Mesodermal cell (in vitro differentiated cells): ENCODE results near the gene MACROH2A1.

ENCODE experiments used
- H3K27ac ChIP-seq: 2 replicates; pipeline ENCODE4 v1.7.0; 2013; ENCODE audit warnings: mild to moderate bottlenecking, low read depth, low read length, moderate library complexity; ENCODE audit not compliant: severe bottlenecking
- H3K36me3 ChIP-seq: 2 replicates; pipeline ENCODE4 v1.7.1; 2013; ENCODE audit warnings: mild to moderate bottlenecking, low read length, moderate library complexity; ENCODE audit not compliant: control insufficient read depth, insufficient read depth
- H3K4me1 ChIP-seq: one replicate; pipeline ENCODE4 v1.7.1; 2013; ENCODE audit warnings: mild to moderate bottlenecking, low read length; ENCODE audit not compliant: insufficient read depth, control insufficient read depth, poor library complexity, severe bottlenecking
- H3K4me3 ChIP-seq: 2 replicates; pipeline ENCODE4 v1.7.0; 2013; ENCODE audit warnings: low read length, control low read depth, mild to moderate bottlenecking; ENCODE audit not compliant: insufficient read depth, poor library complexity, severe bottlenecking; ENCODE audit errors: extremely low read depth
- H3K9me3 ChIP-seq: 2 replicates; pipeline ENCODE4 v1.7.1; 2013; ENCODE audit warnings: mild to moderate bottlenecking, low read length, moderate library complexity; ENCODE audit not compliant: control insufficient read depth
- WGBS, 2 experiments: methylation state at CpG; one replicate each; pipeline ENCODE4 v1.1.5; 2013; ENCODE audit warnings: missing lambda C conversion rate in 2 of 2; ENCODE audit not compliant: insufficient coverage in 2 of 2; 5-methylcytosine and 5-hydroxymethylcytosine counted together

The MACROH2A1 gene

DNA sequence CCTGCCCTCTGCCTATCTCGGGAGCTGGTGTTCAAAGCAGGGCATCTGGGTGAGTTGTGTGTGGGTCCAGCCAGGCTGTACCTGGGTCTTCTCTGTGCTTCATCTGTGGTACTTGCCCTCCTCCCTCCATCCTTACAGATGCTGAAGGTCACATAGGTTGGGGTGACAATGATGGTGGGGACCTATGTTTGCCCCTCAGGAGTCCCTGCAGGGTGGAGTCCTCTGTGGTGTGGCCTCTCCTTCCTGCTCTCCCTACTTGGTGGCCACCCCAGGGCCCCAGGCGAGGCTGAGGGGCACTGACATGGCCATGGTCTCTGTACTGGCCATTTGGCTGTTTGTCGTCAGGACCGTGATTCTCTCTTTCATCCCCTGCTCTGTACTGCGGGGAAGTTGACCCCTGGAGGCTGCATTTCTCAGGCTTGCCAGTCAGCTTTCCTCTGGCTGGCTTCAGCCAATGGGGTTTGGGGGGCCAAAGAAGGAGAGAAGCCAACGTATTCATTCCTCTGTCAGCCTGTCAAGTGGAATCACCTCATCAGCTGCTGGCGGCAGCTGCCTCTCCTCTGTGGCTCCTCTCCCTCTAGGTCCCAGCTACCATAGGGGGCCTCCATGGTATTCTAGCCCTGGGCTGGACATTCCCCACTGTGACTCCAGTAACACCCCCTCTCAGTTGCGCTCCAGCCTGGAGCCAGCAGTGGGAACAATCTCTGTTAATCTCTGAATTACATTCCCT lies 43.6 kb upstream of the MACROH2A1 start:
- Histone ChIP-seq H3K36me3 (no peaks in the 10 kb centered on the region), H3K9me3 (no peaks in the 10 kb centered on the region), H3K4me1 (peaks cover 35% of the 10 kb centered on the region), H3K4me3 (no peak overlapping the region), H3K27ac (no peak overlapping the region)
- WGBS, 2 experiments = 73 to 74% methylated on average over 7 to 8 of the region's 8 CpGs

DNA sequence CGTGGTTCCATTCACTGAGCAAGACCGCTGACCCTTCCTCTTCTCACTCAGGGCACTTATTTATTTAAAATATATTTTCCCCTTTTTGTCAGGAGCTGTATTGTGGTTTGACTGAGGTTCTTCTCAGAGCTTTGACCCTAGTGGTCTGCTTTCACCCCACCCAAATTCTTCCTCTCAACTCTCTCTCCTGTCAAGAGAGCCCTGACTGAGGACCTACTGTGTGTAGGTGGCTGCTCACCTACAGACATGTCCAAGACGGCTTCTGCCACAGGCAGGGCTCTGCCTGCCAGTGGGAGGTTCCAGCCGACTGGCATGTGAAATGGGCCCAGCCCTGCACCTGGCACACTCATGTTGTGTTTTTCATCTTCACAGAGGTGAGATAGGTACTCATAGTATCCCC lies 42.9 kb upstream of the MACROH2A1 start:
- Histone ChIP-seq H3K9me3 (no peaks in the 10 kb centered on the region), H3K36me3 (no peaks in the 10 kb centered on the region), H3K27ac (no peak overlapping the region), H3K4me3 (no peak overlapping the region), H3K4me1 (peaks cover 42% of the 10 kb centered on the region)
- 90 to 100% methylated on average over 2 of the region's 4 CpGs for WGBS, 2 experiments

DNA sequence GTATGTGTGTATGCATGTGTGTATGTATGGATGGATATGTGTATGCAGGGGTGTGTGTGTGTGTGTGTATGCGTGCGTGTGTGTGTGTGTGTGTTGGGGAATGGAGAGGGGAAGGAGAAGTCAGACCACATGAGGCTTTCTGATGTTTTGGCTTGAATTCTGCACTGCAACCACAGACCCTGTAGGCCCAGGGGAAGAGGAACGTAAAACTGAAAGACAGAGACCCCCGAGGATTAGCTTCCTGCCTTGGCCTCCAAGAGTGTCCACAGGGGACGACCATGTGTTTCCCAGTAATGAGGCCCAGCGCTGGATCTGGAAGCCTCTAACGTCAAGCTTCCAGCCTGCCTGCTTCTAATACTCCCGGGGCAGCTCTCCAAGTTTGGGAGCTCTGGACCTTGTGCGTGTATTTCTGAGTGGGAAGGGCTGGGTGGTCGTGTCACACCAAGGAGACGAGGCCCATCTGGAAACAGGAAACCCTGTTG lies 42.4 kb upstream of the MACROH2A1 start:
- WGBS, 2 experiments = 75 to 82% methylated on average over 9 to 11 of the region's 11 CpGs
- no peaks in the 10 kb centered on the region for H3K9me3 ChIP-seq
- no peaks in the 10 kb centered on the region for H3K36me3 ChIP-seq
- H3K27ac ChIP-seq = no peak overlapping the region
- H3K4me3 ChIP-seq = no peak overlapping the region
- peaks cover 44% of the 10 kb centered on the region for H3K4me1 ChIP-seq

DNA sequence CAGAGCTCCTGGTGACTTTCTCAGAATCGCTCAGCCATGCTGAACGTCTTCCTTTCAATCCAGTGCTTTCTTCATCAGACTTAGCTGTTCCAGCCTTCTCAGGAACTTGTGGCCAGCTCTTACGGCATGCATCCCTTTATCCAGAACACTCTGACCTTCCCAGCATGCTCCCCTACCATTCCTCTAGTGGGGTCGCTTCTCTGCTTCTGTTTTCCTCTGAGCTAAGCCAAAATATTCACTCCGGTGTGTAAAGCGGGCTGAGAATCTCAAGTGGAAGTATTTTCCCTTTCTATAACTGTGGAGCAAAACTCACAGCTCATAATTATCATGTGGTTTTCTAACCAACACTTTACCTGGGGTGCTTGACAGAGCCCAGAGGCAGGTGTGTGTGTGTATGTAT lies 41.9 kb upstream of the MACROH2A1 start:
- no peaks in the 10 kb centered on the region for H3K36me3 ChIP-seq
- no peak overlapping the region for H3K27ac ChIP-seq
- H3K9me3 ChIP-seq = no peaks in the 10 kb centered on the region
- peaks cover 44% of the 10 kb centered on the region for H3K4me1 ChIP-seq
- H3K4me3 ChIP-seq = no peak overlapping the region
- 88% methylated on average over 4 to 6 of the region's 6 CpGs for WGBS, 2 experiments

DNA sequence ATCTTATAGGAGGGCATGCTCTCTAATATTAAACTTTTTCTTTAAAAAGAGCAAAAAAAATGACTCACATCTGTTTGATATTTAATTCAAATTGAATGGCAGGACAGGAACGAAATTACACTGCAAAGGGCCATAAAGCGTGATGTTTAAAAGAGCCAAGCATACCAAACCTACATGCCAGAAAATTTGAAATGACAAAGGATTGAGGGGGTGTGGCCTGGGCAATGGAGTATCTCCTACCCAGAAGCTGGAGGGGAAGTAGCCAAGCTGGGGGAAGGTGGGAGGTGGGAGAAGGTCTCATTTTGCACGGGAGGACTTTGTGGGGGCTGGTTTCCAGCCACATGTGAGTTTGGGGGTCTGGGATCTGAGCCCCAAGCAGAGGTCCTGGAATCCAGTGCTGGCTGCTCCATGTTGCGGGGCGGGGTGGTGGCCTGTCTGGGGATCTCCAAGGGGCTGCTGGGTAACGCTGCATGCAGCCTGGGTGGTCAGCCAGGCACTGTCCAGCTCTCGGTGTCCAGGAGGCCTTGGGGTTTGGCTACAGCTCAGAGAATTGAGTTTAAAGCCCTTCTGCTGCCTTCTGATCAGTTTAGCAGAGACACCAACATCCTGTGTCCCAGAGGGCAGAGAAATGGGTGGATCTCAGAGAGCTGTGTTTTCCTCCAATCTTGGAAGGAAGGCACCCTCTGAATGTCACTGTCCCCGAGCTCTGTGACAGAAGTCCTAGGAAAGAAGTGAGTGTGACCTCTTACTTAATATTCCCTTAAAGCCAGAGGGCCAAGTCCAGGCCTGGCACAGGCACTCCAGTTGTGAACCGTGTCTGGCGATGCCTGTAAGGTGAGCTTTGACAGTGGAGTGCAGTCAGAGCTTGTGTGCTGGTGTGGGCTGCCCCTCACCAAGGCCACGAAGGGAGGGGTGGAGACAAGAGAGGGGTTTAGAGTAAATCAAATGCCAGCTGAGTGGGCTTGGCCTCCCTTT lies 40.5 kb upstream of the MACROH2A1 start:
- Histone ChIP-seq H3K4me3 (no peak overlapping the region), H3K36me3 (no peaks in the 10 kb centered on the region), H3K27ac (no peak overlapping the region), H3K4me1 (peaks cover 41% of the 10 kb centered on the region), H3K9me3 (no peaks in the 10 kb centered on the region)
- WGBS, 2 experiments = 86 to 93% methylated on average over 8 to 9 of the region's 11 CpGs

GRCh38 chr5:135438636-135439221 lies 39.7 kb upstream of the MACROH2A1 start:
- no peaks in the 10 kb centered on the region for H3K9me3 ChIP-seq
- H3K4me1 ChIP-seq = peaks cover 44% of the 10 kb centered on the region
- H3K4me3 ChIP-seq = no peak overlapping the region
- H3K36me3 ChIP-seq = no peaks in the 10 kb centered on the region
- no peak overlapping the region for H3K27ac ChIP-seq
- WGBS, 2 experiments = 80 to 98% methylated on average over 6 to 7 of the region's 10 CpGs

GRCh38 chr5:135437796-135438560 lies 38.9 kb upstream of the MACROH2A1 start:
- no peaks in the 10 kb centered on the region for H3K36me3 ChIP-seq
- H3K27ac ChIP-seq = peak overlapping the region; percentile 83
- no peak overlapping the region for H3K4me3 ChIP-seq
- H3K4me1 ChIP-seq = peaks cover 40% of the 10 kb centered on the region
- no peaks in the 10 kb centered on the region for H3K9me3 ChIP-seq
- WGBS, 2 experiments = 82 to 84% methylated on average over 10 to 11 of the region's 13 CpGs

- H3K4me1 ChIP-seq = peaks cover 38% of the 10 kb centered on the region
- H3K4me3 ChIP-seq = no peak overlapping the region
- WGBS, 2 experiments = 88 to 90% methylated on average over 5 to 6 of the region's 7 CpGs
- no peaks in the 10 kb centered on the region for H3K36me3 ChIP-seq
- no peaks in the 10 kb centered on the region for H3K9me3 ChIP-seq
- peak overlapping the region; percentile 83 for H3K27ac ChIP-seq
These were observed 38.4 kb upstream of the MACROH2A1 start for GRCh38 chr5:135437422-135437795.

- peaks cover 38% of the 10 kb centered on the region for H3K4me1 ChIP-seq
- 72 to 81% methylated on average over 6 of the region's 7 CpGs for WGBS, 2 experiments
- peak overlapping the region; percentile 83 for H3K27ac ChIP-seq
- no peaks in the 10 kb centered on the region for H3K36me3 ChIP-seq
- H3K4me3 ChIP-seq = no peak overlapping the region
- no peaks in the 10 kb centered on the region for H3K9me3 ChIP-seq
These were observed 38.0 kb upstream of the MACROH2A1 start for GRCh38 chr5:135436951-135437418.
